Limb (tissue), 2 donors: ENCODE results near the gene BBOX1.
"Not testable (repeated sequence)": the region's sequence is repeated elsewhere in the genome, so short reads cannot be mapped to it uniquely, and the experiment has no call there.

ENCODE experiments used
- DNase-seq, 2 donors: peaks; one replicate each; pipeline ENCODE4 v3.0.0-alpha.2; 2016; ENCODE audit errors: extremely low spot score in 2 of 2

Gene BBOX1

GRCh38 chr11:27122001-27122400 lies 81.4 kb downstream of the BBOX1 start:
- DNase-seq, result no peak

- no peak for DNase-seq
Measured at GRCh38 chr11:27124514-27125264, 84.1 kb downstream of the BBOX1 start.

GRCh38 chr11:27129686-27130085 lies 89.1 kb downstream of the BBOX1 start:
- no peak for DNase-seq

- DNase-seq, result no peak
Measured at GRCh38 chr11:27130806-27131205, 90.2 kb downstream of the BBOX1 start.

GRCh38 chr11:27135924-27136329 lies 95.3 kb downstream of the BBOX1 start:
- DNase-seq, result not testable (repeated sequence)

GRCh38 chr11:27138716-27139115 lies 98.1 kb downstream of the BBOX1 start:
- no peak for DNase-seq

- DNase-seq, result no peak
Measured at GRCh38 chr11:27139742-27140367, 99.2 kb downstream of the BBOX1 start.

- no peak for DNase-seq
Measured at GRCh38 chr11:27141576-27141975, 101.0 kb downstream of the BBOX1 start.

GRCh38 chr11:27147916-27148315 lies 107.3 kb downstream of the BBOX1 start:
- no peak for DNase-seq

GRCh38 chr11:27148506-27148905 lies 107.9 kb downstream of the BBOX1 start:
- no peak for DNase-seq

GRCh38 chr11:27150098-27150497 lies 109.5 kb downstream of the BBOX1 start:
- no peak for DNase-seq

- no peak for DNase-seq
Measured at GRCh38 chr11:27153136-27153535, 112.5 kb downstream of the BBOX1 start.

- DNase-seq, result peak; percentile 75 to 82
Measured at GRCh38 chr11:27158456-27159334, 118.1 kb downstream of the BBOX1 start.

- DNase-seq, result no peak
Measured at GRCh38 chr11:27159335-27159679, 118.7 kb downstream of the BBOX1 start.

- no peak for DNase-seq
Measured at GRCh38 chr11:27161071-27161470, 120.5 kb downstream of the BBOX1 start.

- DNase-seq, result no peak
Measured at GRCh38 chr11:27162237-27162636, 121.6 kb downstream of the BBOX1 start.

- DNase-seq, result no peak
Measured at GRCh38 chr11:27166130-27166529, 125.5 kb downstream of the BBOX1 start.

GRCh38 chr11:27171376-27171958 lies 130.9 kb downstream of the BBOX1 start:
- no peak for DNase-seq

GRCh38 chr11:27173545-27173944 lies 132.9 kb downstream of the BBOX1 start:
- no peak for DNase-seq

- no peak for DNase-seq
Measured at GRCh38 chr11:27174021-27174420, 133.4 kb downstream of the BBOX1 start.

GRCh38 chr11:27174672-27175210 lies 134.1 kb downstream of the BBOX1 start:
- no peak for DNase-seq

- not testable (repeated sequence) for DNase-seq
Measured at GRCh38 chr11:27175562-27175961, 134.9 kb downstream of the BBOX1 start.
